Type B pancreatic cell (in vitro differentiated cells): ENCODE results near the gene THADA. TPM values are rescaled to one million over a fixed set of nuclear protein-coding genes. Genes with fewer than 3 reads are reported as not detected.

Source experiments
- DNase-seq: peaks from one replicate; pipeline ENCODE4 v3.0.0; 2021; ENCODE audit warnings: mixed read lengths; ENCODE audit not compliant: unreplicated experiment; ENCODE audit errors: extremely low spot score
- H3K27ac Mint-ChIP-seq: 2 replicates; pipeline ENCODE4 v1.8.0; 2021; ENCODE audit warnings: mild to moderate bottlenecking, mixed read lengths
- H3K27me3 Mint-ChIP-seq: 2 replicates; pipeline ENCODE4 v1.8.0; 2021; ENCODE audit warnings: mixed read lengths
- H3K36me3 Mint-ChIP-seq: 2 replicates; pipeline ENCODE4 v1.8.0; 2021; ENCODE audit warnings: mixed read lengths
- H3K4me1 Mint-ChIP-seq: one replicate; pipeline ENCODE4 v1.8.0; 2021; ENCODE audit warnings: mixed read lengths; ENCODE audit not compliant: unreplicated experiment
- H3K4me3 Mint-ChIP-seq: 2 replicates; pipeline ENCODE4 v1.8.0; 2021; ENCODE audit warnings: mild to moderate bottlenecking, mixed read lengths
- H3K9me3 Mint-ChIP-seq: 2 replicates; pipeline ENCODE4 v1.8.0; 2021; ENCODE audit warnings: mixed read lengths
- total RNA-seq: library from RNA; stranded (reverse); gene quantifications from 2 replicates; pipeline ENCODE4 v1.2.1, GENCODE V29; 2021; ENCODE audit warnings: low replicate concordance
- TF ChIP-seq, protein P1 (sequence below): fragments of 200-600 bp; sonication (generic); conservative IDR thresholded peaks from 2 replicates; pipeline ENCODE4 v1.5.0; 2021; ENCODE audit warnings: antibody characterized with exemption, mild to moderate bottlenecking

Gene THADA
- total RNA-seq, 1 donor from 2014 or later, result 35.6 TPM

DNA sequence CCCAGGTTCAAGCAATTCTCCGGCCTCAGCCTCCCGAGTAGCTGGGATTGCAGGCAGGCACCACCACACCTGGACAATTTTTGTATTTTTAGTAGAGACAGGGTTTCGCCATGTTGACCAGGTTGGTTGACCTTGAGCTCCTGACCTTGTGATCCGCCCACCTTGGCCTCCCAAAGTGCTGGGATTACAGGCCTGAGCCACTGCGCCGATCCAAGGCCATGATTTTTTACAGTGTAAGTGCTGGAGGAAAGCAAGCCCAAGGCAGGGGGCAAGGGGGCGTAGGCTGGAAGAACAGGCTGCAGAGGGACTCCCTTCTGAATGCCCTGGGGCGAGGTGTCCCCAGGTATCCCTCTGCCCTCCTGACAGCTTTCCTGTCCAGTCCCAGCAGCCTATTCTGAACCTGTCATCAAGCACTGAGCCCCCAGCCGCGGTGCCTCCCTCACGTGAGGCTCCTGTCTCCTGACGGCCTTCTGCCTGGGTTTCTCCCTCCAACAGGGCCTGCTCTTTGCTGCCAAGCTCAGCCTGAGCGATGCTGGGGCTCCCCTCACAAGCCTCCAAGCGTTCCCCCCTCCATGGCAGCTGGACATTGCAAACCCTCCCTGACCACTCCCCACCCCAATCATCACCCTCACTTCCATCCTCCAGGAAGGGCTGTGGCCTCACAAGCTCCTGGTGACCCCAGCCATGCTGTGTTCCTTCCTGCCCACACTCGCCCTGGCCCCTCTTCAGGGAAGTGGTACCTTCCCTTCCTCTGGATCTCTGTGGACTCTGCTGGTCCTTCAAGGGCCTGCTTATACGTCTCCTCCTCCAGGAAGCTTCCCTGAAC is 407.1 kb downstream of the THADA start:
- Mint-ChIP-seq H3K36me3 (peaks cover 4% of the 10 kb centered on the region), H3K4me3 (no peak overlapping the region), H3K4me1 (peaks cover 21% of the 10 kb centered on the region), H3K27me3 (no peaks in the 10 kb centered on the region), H3K9me3 (peaks cover under 1% of the 10 kb centered on the region), H3K27ac (no peak overlapping the region)
- DNase-seq, result no peak
- TF ChIP-seq, protein P1, sequence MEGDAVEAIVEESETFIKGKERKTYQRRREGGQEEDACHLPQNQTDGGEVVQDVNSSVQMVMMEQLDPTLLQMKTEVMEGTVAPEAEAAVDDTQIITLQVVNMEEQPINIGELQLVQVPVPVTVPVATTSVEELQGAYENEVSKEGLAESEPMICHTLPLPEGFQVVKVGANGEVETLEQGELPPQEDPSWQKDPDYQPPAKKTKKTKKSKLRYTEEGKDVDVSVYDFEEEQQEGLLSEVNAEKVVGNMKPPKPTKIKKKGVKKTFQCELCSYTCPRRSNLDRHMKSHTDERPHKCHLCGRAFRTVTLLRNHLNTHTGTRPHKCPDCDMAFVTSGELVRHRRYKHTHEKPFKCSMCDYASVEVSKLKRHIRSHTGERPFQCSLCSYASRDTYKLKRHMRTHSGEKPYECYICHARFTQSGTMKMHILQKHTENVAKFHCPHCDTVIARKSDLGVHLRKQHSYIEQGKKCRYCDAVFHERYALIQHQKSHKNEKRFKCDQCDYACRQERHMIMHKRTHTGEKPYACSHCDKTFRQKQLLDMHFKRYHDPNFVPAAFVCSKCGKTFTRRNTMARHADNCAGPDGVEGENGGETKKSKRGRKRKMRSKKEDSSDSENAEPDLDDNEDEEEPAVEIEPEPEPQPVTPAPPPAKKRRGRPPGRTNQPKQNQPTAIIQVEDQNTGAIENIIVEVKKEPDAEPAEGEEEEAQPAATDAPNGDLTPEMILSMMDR, result no peak

DNA sequence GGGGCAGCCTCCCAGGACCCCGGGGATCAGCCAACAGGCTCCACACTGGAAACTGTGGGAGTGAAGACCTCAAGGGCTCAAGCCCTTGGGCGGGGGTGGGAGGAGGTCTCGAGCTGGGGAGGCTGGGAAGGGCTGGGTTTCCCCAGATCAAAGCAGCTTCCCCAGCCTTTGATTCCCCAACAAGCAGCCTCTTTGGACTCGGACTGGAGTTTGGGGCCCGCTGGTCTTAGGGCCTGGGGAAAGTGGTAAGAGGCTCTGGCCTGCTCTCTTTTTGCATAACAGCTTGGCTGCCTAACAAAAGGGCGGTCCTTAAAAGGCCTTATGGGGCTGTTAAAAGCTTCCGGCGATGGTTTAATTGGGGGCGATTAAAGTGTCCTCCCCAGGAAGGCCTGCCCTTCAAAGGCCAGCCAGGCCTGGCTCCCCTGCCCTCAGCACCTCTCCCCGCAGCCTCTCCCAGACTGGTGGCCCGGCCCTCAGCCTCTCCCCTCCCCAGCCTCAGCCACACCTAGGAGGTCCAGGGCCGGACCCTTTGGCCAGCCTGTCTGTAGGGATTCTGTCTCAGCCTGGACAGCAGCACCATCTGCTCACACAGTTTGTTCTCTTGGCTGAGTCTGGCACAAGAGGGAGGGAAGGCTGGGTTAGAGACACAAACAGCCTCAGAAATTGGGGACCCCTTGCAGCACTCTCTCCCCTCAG is 409.0 kb downstream of the THADA start:
- Mint-ChIP-seq H3K4me3 (no peak overlapping the region), H3K36me3 (peaks cover 4% of the 10 kb centered on the region), H3K27ac (peak overlapping the region; percentile 53), H3K4me1 (peaks cover 13% of the 10 kb centered on the region), H3K9me3 (peaks cover 3% of the 10 kb centered on the region), H3K27me3 (no peaks in the 10 kb centered on the region)
- TF ChIP-seq, protein P1, result no peak
- DNase-seq, result no peak

DNA sequence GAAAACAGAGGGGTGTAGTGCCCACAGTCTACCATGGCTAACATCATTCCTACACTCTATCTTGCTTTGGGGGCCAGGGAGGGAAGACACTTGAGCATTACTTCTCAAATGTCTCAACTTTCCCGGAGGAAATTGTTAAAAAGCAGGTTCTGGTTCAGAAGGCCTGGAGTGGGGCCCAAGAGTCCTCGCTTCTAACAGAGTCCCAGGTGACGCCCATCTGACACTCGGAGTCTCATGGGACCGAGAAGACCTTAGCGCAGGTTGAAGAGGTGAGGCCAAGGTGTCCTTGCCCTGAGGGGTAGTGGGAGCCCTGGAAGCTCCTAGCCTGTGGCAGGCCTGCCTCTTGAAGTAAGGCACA is 409.5 kb downstream of the THADA start:
- Mint-ChIP-seq H3K4me3 (no peak overlapping the region), H3K4me1 (peaks cover 13% of the 10 kb centered on the region), H3K36me3 (peaks cover 4% of the 10 kb centered on the region), H3K9me3 (peaks cover 3% of the 10 kb centered on the region), H3K27ac (no peak overlapping the region), H3K27me3 (no peaks in the 10 kb centered on the region)
- TF ChIP-seq, protein P1, result no peak
- DNase-seq, result no peak

DNA sequence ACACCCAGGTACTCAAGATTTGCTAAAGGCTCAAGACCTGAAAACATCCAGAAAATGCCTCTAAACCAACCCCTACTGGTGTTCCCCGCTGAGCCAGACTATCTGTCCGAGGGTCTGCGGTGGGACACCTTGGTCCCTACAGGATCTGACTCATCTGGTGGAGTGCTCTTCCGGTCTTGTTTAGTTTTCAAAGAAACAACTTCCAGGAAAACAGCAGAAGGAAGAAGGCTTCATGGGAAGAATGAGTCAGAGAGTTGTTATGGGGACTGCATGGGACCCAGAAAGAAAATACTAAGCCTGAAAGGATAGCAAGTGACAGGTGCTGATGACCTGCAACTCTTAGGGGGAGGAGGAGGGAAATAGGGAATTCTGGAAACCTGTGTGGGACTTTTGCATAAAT is 410.7 kb downstream of the THADA start:
- peaks cover 20% of the 10 kb centered on the region for H3K4me1 Mint-ChIP-seq
- H3K27ac Mint-ChIP-seq, result no peak overlapping the region
- TF ChIP-seq, protein P1, result no peak
- H3K9me3 Mint-ChIP-seq, result peaks cover 3% of the 10 kb centered on the region
- no peaks in the 10 kb centered on the region for H3K27me3 Mint-ChIP-seq
- H3K36me3 Mint-ChIP-seq, result peaks cover 8% of the 10 kb centered on the region
- H3K4me3 Mint-ChIP-seq, result no peak overlapping the region
- no peak for DNase-seq

DNA sequence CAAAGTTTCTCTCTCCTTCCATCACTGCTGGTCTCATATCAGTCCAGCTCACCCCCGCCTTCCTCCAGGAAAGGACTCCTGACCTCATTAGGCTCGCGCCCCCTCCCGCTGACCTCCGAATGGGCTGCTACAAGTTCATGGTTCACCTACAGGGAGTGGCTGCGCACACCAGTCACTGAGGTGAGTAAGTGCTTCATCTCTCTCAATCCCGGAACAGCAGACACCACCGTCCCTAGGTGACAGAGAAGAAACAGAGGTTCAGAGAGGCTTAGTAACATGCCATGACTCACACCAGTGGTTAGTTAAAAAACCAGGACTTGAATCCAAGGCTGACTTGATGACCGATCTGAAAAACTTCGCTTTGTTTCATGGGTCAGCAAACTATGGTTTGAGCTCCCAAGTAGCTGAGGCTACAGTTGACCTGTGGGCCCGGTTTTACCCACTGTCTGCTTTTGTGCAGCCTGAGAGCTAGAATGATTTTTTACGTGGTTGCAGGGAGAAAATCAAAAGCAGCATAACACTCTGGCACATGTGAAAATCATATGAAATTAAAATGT is 411.4 kb downstream of the THADA start:
- Mint-ChIP-seq H3K27me3 (no peaks in the 10 kb centered on the region), H3K36me3 (peaks cover 8% of the 10 kb centered on the region), H3K9me3 (peaks cover 3% of the 10 kb centered on the region), H3K4me3 (no peak overlapping the region), H3K4me1 (peaks cover 20% of the 10 kb centered on the region), H3K27ac (peak overlapping the region; percentile 83)
- TF ChIP-seq, protein P1, result no peak
- DNase-seq, result no peak
